Activated T-cell treated with anti-CD3 and anti-CD28 coated beads for 48 hours (primary cell): ENCODE data around the gene MYH9.

ENCODE experiments used
- DNase-seq: peaks from one replicate; pipeline ENCODE4 v3.0.0-alpha.2; 2020; ENCODE audit warnings: low read depth

Gene MYH9

GRCh38 chr22:36245805-36246356 is 141.9 kb downstream of the MYH9 start:
- DNase-seq, result no peak

GRCh38 chr22:36244522-36245391 is 143.0 kb downstream of the MYH9 start:
- DNase-seq, result no peak

- no peak for DNase-seq
These were observed 143.8 kb downstream of the MYH9 start for GRCh38 chr22:36243986-36244385.

- DNase-seq, result peak; percentile 79
These were observed 148.2 kb downstream of the MYH9 start, which contains the start of gene APOL2 for GRCh38 chr22:36239401-36240171. TSS of gene APOL2 (minus strand) at chr22:36239527. CDS start at chr22:36233162, 6,365 bp downstream.

GRCh38 chr22:36239150-36239400 is 148.7 kb downstream of the MYH9 start:
- DNase-seq, result no peak

GRCh38 chr22:36238373-36239149 is 149.2 kb downstream of the MYH9 start:
- no peak for DNase-seq

- no peak for DNase-seq
These were observed 150.1 kb downstream of the MYH9 start for GRCh38 chr22:36237462-36238372.

GRCh38 chr22:36236388-36237319 is 151.1 kb downstream of the MYH9 start:
- no peak for DNase-seq

GRCh38 chr22:36235585-36235984 is 152.2 kb downstream of the MYH9 start:
- no peak for DNase-seq

- no peak for DNase-seq
These were observed 152.8 kb downstream of the MYH9 start for GRCh38 chr22:36234919-36235318.

- DNase-seq, result no peak
These were observed 153.6 kb downstream of the MYH9 start for GRCh38 chr22:36234213-36234612.

GRCh38 chr22:36233796-36234195 is 154.0 kb downstream of the MYH9 start:
- no peak for DNase-seq

GRCh38 chr22:36232715-36233401 is 154.9 kb downstream of the MYH9 start:
- DNase-seq, result no peak
